ENCODE measurements around the gene RBMS1.

GRCh38 chr2:160387558-160388262 lies 105.9 kb downstream of the RBMS1 start:
- no peak for TF ChIP-seq POLR2AphosphoS5 (IDR thresholded peaks at IDR 0.05; ENCODE audit: low read depth, low read length)
- no peak for TF ChIP-seq TAF1 (IDR thresholded peaks at IDR 0.05; ENCODE audit: low read depth, low read length)
- no peak for TF ChIP-seq POLR2A (IDR thresholded peaks at IDR 0.05; ENCODE audit: low read depth, low read length)

Measured in GM12891 (cell line).